Activated T-helper 9 cell treated with anti-CD3 and anti-CD28 coated beads, Interleukin-2, amount 50 U/mL, for 16 hours (primary cell): ENCODE measurements around the gene HNRNPM.

Experiments
- DNase-seq: peaks from one replicate; pipeline ENCODE4 v3.0.0-alpha.2; 2020; ENCODE audit warnings: low read depth

The HNRNPM gene

GRCh38 chr19:8460516-8461298 is 15.9 kb downstream of the HNRNPM start:
- no peak for DNase-seq

GRCh38 chr19:8461376-8461775 is 16.6 kb downstream of the HNRNPM start:
- DNase-seq = no peak

GRCh38 chr19:8461891-8462290 is 17.1 kb downstream of the HNRNPM start:
- no peak for DNase-seq

- DNase-seq = no peak
These were observed 17.8 kb downstream of the HNRNPM start for GRCh38 chr19:8462571-8462970.

GRCh38 chr19:8463365-8463764 is 18.6 kb downstream of the HNRNPM start:
- no peak for DNase-seq

- no peak for DNase-seq
These were observed 21.2 kb downstream of the HNRNPM start for GRCh38 chr19:8466018-8466417.

GRCh38 chr19:8468124-8468523 is 23.3 kb downstream of the HNRNPM start:
- DNase-seq = no peak

- DNase-seq = no peak
These were observed 24.1 kb downstream of the HNRNPM start for GRCh38 chr19:8468761-8469373.

- no peak for DNase-seq
These were observed 25.0 kb downstream of the HNRNPM start for GRCh38 chr19:8469613-8470368.

GRCh38 chr19:8473648-8474476 is 29.1 kb downstream of the HNRNPM start:
- DNase-seq = no peak

- DNase-seq = no peak
These were observed 30.2 kb downstream of the HNRNPM start for GRCh38 chr19:8475005-8475404.

GRCh38 chr19:8476524-8476923 is 31.7 kb downstream of the HNRNPM start:
- DNase-seq = no peak

- no peak for DNase-seq
These were observed 33.1 kb downstream of the HNRNPM start for GRCh38 chr19:8477889-8478288.

- DNase-seq = no peak
These were observed 33.8 kb downstream of the HNRNPM start for GRCh38 chr19:8478598-8478997.

GRCh38 chr19:8481201-8481600 is 36.4 kb downstream of the HNRNPM start:
- no peak for DNase-seq

- no peak for DNase-seq
These were observed 36.8 kb downstream of the HNRNPM start for GRCh38 chr19:8481616-8482015.

- no peak for DNase-seq
These were observed 37.9 kb downstream of the HNRNPM start for GRCh38 chr19:8482696-8483095.

GRCh38 chr19:8483165-8483564 is 38.4 kb downstream of the HNRNPM start:
- no peak for DNase-seq

- no peak for DNase-seq
These were observed 39.6 kb downstream of the HNRNPM start for GRCh38 chr19:8484331-8484894.

- DNase-seq = no peak
These were observed 41.0 kb downstream of the HNRNPM start for GRCh38 chr19:8485561-8486371.

- DNase-seq = no peak
These were observed 41.9 kb downstream of the HNRNPM start for GRCh38 chr19:8486661-8487136.
